RCC 7860 (cell line): ENCODE results near the gene ZNF83.
"Not testable (repeated sequence)": the region's sequence is repeated elsewhere in the genome, so short reads cannot be mapped to it uniquely, and the experiment has no call there.

ENCODE experiments used
- DNase-seq: peaks from one replicate; pipeline ENCODE4 v3.0.0-alpha.2; 2015; ENCODE audit warnings: low spot score
- FAIRE-seq: peaks from 2 replicates; lab custom pipeline; 2012; peaks lifted over from hg19 to GRCh38; lab: Jason Lieb, UNC

The ZNF83 gene

DNA sequence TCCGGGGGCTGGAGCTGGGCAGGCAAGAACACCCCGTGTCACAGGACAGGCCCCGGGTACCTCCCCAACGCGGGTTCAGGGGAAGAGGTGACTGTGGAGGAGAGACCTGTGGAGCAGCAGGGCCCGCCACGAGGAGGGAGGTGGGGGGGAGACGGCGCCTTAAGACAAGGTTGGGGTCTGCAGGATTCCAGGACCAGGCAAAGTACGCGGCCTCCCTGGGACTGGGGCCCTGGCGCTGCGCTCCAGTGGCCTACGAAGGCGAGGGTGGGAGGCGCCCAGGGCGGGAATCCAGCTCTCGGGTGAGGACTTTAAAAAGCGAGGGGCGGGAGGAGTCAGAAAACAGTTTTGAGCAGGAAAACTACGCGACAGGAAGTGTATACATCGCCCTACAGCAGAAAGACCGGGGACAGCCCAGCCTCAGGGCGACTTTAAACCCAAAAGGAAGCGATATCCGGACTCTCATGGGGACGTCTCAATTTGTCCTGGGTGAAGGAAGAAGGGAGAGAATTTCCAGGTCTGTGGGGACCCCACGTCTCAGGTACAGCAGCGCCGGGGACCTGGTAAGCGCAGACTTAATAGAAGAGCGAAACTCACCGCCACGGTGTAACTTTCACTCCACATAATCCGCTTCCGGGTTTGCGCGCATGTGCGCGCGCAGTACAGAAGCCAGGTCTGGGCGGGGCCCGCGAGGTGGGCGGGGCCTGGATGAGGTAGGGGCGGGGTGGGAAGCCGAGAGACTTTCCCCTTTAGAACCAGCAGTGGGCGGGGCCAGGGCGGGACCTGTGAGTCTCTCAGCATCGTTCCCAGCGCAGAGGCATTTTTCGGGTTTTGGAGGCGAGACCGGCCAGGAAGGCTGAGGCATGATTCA, at the start of gene ZNF83:
Gene ZNF83, minus strand, starts transcription at position 638 of the 868 bp plus-strand sequence.
- DNase-seq, result peak; percentile 79
- no peak for FAIRE-seq

DNA sequence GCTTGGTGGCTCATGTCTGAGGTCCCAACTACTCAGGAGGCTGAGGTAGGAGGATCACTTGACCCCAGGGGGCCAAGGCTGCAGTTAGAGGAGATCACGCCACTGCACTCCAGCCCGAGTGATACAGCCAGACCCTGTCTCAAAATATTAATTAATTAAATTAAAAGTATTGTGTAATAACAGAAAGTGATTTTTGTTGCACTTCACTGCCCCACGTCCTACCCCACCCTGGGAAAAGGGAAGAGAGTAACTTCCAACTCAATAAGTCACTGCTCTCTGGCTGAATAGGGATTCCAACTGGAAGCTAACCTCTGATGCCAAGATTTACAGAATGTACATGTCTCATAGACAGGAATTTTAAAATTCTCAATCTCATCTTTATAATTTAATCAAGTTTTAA, 49.5 kb upstream of the ZNF83 start:
- FAIRE-seq, result no peak
- no peak for DNase-seq

DNA sequence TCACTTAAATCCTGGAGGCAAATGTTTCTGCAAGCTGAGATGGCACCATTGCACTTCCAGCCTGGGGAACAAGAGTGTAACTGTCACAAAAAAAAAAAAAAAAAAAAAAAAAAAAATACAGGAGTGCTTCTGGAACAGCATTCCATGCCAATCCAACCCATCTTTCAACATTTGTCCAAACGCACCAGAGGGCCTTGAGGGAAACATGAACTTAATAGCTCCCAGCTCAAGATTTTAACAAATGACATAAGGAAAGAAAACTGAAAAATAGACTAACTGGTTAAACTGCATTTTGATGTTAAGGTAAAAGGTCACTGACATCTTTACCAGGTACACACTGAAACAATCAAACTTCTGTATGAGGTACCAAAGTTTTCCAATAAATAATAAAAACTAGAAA, 47.7 kb upstream of the ZNF83 start:
- FAIRE-seq (no peak), DNase-seq (no peak)

DNA sequence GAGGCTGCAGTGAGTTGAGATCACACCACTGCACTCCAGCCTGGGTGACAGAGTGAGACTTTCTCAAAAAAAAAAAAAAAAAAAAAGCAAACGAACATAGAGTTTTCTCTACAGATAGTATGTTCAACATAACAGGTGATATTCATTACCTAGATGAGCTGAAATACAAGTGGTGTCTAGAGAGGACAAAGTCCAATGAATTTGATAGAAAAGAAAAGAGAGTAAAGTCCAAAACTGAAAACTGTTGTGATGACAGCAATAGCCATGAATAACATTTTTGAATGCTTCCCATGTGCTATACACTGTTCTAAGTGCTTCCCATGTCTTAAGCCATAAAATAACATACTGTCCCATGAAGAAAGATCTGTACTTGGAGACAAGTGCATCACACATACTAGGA, 43.1 kb upstream of the ZNF83 start:
- FAIRE-seq, DNase-seq: not testable (repeated sequence)

DNA sequence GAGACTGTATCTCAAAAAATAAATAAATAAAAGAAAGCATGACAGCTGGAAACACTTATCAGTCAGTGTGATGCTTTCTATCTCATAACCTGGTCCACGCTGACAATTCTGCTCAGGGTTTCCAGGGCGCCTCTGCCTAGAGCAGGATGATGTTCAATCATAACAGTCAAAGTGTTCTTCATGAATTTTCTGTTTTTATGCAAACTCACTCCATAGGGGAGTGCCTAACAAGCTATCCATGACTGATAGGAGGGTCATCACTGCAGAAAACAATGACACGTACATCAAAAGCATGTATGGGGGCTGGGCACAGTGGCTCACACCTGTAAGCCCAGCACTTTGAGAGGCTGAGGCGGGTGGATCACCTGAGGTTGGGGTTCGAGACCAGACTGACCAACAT, 41.4 kb upstream of the ZNF83 start:
- FAIRE-seq (no peak), DNase-seq (no peak)

DNA sequence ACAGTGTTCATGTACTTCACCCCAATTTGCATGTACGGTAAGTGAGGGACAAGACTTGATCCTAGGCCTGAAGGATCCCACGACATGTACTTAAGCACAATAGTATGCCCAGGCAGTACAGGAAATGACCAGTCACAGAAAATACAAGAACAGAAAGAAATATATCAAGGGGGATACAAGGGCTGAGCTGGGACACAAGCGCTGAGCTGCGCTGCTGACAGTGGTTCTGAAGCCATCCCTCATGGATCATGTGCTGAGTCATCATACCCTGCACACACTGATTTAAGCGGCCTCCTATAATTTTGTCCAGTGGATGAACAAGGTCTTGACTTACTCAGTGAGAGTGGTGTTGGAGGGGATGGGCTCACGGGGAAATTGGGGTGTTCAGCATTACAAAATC, 37.1 kb upstream of the ZNF83 start:
- not testable (repeated sequence) for FAIRE-seq

DNA sequence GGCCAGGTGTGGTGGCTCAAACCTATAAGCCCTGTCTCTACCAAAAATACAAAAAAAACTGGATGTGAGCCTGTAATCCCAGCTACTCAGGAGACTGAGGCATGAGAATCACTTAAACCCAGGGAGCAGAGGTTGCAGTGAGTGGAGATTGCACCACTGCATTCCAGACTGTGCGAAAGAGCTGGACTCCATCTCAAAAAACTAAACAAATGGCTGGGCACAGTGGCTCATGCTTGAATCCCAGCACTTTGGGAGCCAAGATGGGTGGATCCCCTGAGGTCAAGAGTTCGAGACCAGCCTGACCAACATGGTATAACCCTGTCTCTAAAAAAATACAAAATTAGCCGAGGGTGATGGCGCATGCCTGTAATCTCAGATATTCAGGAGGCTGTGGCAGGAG, 34.9 kb upstream of the ZNF83 start:
- FAIRE-seq (no peak), DNase-seq (no peak)

More for the DNA sequence above, 37.1 kb upstream of the ZNF83 start:
- DNase-seq, result peak; percentile 20

DNA sequence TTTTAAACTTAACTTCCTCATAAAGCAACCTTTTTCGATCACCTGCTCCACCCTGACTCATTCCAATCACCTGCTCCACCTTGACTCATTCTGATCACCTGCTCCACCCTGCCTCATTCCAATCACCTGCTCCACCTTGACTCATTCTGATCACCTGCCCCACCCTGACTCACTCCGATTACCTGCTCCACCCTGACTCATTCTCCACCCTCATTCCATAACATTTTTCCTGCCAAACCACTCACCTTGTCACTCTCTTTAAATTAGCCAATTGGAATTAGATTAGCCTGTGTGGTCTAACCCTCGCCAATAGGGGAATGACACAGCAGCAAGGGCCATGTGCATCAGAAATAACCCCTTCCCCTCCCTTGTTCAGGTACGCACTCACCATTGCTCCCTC, 31.9 kb upstream of the ZNF83 start:
- no peak for FAIRE-seq
- DNase-seq, result no peak

DNA sequence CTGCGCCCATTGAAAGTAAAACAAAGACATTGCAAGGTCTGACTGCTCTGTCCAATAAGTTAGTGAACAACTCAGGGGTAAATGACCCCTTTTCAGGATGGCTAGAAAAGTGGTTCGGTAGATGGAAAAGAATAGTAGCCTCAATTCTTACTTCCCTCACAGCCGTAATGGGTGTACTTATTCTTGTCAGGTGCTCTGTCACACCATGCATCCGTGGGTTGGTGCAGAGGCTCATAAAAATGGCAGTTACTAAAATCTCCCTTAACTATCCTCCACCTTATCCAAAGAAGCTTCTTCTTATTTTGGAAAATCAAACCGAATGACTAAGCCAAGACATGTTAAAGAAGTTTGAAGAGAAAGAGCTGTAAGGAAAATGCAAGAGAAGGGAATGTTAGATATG, 31.4 kb upstream of the ZNF83 start:
- no peak for DNase-seq
- FAIRE-seq, result no peak

DNA sequence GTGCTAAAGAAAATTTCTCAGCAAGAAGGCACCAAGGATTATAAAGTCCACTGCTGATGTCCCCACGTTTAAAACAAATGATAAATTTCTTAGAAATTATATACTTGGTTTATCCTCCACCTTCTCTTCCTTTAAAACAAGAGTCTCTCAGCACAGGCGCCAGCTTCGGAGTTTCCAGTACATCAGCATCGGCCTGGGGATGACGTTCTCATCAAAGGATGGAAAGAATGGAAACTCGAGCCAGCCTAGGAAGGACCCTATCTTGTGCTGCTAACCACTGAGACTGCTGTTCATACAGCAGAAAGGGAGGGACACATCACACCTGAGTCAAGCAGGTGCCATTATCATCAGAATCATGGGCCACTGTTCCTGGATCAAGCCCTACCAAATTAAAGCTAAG, 29.8 kb upstream of the ZNF83 start:
- DNase-seq (no peak), FAIRE-seq (no peak)

DNA sequence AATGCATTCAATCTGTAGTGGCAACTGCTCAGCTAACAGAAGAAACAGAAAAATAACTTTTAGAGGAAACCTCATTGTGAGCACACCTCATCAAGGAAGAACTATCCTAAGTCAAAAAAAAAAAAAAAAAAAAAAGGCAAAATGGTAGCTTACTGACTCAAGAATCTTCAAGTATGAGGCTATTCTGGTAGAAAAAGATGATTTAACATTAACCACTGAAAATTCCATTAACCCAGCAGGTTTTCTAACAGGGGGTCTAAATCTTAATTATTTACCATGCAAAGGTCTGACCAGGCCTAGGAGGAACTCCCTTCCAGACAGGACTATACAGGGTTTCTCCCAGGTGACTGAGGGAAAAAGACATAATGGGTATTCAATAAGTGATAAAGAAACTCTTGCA, 28.4 kb upstream of the ZNF83 start:
- peak; percentile 89 for FAIRE-seq

DNA sequence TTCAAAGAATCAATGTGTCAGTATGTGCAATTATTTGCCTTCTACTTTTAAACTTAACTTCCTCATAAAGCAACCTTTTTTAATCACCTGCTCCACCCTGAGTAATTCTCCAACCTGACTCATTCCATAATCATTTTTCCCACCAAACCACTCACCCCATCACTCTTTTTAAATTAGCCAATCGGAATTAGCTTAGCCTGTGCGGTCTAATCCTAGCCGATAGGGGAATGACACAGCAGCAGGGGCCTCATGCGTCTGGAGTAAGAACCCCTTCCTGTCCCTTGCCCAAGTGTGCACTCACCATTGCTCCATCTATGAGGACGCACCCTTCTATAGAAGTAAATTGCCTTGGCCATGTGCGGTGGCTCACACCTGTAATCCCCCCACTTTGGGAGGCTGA, 27.4 kb upstream of the ZNF83 start:
- DNase-seq (peak; percentile 90), FAIRE-seq (peak; percentile 94)

More for the DNA sequence above, 28.4 kb upstream of the ZNF83 start:
- DNase-seq, result peak; percentile 11

DNA sequence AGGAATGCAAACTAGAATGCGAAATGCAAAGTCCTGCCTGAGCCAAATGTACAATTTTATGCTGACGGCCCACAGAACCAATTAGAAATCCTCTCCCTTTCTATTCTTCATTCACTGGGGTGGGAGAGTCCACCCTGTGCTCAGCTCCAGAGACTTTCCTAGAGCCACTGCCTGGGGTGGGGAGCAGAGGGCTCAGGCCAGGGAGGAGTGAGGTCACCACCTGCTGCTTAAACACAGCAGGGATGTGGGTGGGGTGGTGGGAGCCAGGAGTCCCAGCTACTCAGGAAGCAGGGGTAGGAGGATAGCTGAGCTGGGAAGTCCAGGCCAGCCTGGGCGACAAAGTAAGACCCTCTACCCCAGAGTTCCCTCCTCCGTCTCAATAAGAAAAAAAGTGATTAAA, 26.9 kb upstream of the ZNF83 start:
- DNase-seq (peak; percentile 56), FAIRE-seq (no peak)

DNA sequence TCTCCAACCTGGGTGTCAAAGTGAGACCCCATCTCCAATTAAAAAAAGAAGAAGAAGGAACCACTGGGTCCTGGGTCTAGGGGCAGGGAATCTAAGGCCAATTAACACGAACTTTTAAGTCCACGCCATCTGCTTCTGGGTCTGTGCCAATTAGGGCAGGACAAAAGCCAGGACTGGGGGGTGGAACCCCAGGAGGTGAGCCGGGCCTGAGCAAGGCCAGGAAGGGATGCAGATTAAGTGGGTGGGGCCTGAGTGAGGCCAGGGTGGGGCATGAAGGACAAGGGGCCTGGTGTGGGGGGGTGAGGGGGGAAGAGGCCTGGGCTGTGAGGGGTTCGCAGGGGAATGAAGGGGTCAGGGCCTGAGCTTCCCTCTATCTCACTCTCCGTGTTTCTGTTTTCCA, 26.3 kb upstream of the ZNF83 start:
- FAIRE-seq (no peak), DNase-seq (no peak)

DNA sequence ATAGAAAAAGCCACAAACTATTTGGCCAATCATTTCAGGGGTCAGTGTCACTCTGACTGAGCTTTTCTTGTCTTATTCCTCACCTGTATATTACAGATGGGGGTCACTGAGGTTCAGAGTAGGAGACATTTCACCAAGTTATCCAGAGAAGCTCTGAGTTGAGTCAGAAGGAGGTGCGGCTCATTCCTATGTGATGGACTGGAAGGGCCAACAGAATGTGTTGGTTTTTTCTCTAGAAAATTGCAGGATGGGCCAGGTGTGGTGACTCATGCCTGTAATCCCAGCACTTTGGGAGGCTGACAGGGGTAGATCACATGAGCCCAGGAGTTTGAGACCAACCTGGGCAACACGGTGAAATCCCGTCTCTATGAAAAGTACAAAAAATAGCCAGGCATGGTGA, 24.5 kb upstream of the ZNF83 start:
- peak; percentile 83 for FAIRE-seq
- peak; percentile 63 for DNase-seq

DNA sequence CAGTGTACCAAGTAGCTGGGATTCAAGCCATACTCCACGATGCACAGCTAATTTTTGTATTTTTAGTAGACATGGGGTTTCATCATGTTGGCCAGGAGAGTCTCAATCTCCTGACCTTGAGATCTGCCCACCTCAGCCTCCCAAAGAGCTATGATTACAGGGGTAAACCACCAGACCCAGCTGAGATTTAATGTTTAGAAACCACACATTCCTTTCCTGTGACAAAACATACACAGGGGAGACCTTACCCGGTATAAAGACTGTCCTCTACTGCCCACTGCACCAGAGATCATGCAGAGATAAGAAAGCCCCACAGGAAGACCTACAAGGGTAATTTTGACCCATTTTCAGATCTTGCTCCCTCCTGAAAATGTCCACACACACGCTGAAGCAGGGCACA, 22.8 kb upstream of the ZNF83 start:
- DNase-seq (peak; percentile 74), FAIRE-seq (peak; percentile 91)

DNA sequence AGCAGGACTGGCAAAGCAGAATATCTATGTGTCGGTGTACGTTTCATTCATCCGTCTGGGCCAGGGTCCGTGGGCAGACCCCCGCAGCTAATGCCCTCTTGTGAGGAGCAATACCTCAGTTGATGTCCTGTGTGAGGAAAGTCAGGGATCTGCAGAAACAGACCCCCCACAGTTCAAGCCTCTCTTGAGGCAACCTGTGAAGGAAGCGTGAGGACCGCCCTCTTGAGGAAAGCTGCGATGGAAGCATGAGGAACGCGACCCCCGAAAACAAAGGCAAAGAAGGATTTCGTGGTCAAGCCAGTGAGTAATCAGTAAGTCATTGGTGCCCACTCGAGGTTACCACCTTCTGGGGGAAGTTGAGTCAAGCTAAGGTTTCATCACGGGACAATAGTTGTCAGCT, 20.9 kb upstream of the ZNF83 start:
- DNase-seq (no peak), FAIRE-seq (no peak)

DNA sequence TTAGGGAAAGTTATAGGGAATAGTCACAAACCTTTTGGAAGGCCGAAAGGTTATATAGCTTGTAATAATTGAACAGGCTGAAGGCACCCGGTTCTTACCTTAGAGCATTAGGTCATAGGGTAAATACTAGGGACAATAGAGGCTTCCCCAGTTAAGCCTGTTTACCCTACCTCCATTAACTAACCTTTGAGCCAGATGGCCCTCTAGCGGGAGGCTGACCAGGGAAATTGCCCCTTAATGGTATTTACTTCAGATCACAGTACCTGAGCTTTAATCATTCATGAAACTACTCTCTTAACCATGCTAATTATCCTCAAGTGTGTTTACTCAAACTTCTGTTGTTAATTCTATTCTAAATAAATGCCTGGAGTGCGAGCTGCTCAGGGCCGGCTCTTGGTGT, 20.4 kb upstream of the ZNF83 start:
- no peak for DNase-seq

DNA sequence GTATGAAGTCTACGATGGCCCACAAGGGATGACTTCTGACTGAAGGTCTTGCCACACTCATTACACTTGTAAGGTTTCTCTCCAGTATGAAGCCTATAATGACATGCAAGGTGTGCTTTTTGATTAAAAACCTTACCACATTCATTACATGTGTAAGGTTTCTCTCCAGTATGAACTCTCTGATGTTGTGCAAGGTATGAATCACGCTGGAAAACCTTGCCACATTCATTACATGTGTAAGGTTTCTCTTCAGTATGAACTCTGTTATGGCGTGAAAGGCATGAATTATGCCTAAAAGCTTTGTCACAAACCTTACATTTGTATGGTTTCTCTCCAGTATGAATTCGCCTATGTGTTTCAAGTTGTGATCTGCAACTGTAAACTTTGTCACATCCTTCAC, 15.0 kb upstream of the ZNF83 start:
- no peak for DNase-seq
- FAIRE-seq, result no peak

More for the DNA sequence above, 20.4 kb upstream of the ZNF83 start:
- FAIRE-seq, result no peak

DNA sequence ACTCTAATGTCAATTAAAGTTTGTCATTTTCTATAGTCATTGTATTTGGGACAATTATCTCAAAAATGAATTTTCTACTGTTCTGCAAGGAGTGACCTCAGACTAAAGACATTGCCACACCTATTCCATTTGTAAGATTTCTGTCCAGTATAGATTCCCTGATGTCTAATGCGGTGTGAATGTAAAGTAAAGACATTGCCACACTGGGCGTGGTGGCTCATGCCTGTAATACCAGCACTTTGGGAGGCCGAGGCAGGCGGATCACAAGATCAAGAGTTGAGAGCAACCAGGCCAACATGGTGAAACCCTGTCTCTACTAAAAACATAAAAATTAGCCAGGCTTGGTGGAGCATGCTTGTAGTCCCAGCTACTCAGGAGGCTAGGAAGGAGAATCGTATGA, 13.8 kb upstream of the ZNF83 start:
- DNase-seq, result no peak
- no peak for FAIRE-seq

DNA sequence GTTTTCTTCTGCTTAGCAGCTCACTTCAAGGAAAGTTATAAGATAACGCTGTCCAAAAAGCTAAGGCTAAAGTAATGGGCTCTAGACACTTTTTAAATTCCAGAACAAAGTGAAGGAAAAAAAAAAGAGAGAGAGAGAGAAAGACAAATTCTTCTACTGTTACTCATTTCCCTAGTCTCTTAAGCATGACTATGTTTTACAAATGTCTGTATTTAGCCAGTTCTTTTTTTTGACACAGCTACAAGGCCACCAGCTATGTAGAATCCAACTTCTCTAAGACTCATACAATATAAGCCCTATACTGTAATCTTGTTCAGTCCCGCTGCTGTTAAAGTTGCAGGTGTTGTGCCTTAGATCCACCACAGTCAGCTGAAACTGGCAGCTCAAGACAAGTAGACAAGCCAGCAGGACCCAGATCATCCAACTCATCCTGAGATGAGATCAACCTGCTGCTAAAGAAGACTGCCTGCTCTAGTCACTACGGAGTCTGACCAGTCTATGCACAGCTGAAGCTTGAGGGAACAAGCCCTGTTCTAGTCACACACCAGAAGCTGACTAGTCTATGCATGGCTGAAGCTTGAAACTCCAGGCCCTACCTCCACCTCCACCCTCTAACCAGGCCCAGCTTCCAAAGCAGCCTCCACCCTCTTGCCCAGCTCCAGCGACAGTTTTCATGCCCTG, 10.3 kb upstream of the ZNF83 start:
- DNase-seq (no peak), FAIRE-seq (no peak)

DNA sequence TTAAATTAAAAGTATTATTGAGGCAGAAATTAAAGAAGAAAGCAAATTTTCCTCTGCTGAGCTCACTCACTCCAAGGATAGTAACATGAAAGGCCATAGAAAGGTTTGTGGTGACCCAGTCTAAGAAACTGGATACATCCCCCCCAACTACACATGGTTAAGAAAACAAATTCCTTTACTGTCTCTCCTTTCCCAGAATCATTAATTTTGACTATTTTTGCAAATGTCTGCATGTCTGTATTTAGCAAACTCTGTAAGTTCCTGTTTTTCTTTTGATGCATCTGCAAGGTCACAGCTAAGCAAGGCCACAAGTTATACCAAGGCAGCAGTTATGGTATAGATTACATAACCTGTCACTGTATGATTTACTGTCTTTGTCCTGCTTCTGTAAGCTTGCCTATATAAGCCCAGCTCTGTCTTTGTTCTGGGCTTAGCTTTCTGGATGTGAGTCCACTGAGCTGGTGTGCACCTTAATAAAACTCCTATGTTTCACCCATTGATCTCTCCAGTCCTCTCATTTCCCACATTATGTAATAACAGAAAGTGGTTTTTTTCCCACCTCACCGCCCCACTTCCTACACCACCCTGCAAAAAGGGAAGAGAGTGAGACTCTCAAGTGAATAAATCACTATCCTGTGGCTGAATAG, 8.5 kb upstream of the ZNF83 start:
- DNase-seq (no peak), FAIRE-seq (no peak)
